Activated CD8-positive, alpha-beta memory T cell treated with anti-CD3 and anti-CD28 coated beads, Interleukin-2, amount 50 U/mL, for 24 hours (primary cell): Measurements from ENCODE around the gene GRPEL1.
A peak's percentile ranks its signal among the peaks of the same experiment; 100 is the strongest.

Experiments used
- DNase-seq: peaks from one replicate; pipeline ENCODE4 v3.0.0-alpha.2; 2020; ENCODE audit errors: extremely low read depth

The GRPEL1 gene

DNA sequence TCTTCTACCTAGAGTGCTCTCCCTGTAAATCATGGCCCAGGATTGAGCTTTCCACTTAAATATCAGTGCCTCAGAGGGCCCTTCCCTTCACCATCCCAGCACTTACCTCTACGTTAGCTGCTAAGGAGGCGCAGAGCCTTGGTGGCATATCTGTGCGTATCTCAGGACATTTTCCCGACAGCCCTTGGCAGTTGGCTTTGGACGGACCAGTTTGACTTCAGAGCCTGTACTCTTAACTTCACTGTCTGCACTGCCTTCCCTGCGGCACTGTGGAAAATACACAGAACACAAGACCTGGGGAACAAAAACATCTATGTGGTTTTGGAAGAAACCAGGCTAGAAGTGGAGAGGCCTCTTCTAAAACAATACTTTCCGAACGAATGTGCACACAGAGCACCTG lies 22.3 kb downstream of the GRPEL1 start:
- no peak for DNase-seq

DNA sequence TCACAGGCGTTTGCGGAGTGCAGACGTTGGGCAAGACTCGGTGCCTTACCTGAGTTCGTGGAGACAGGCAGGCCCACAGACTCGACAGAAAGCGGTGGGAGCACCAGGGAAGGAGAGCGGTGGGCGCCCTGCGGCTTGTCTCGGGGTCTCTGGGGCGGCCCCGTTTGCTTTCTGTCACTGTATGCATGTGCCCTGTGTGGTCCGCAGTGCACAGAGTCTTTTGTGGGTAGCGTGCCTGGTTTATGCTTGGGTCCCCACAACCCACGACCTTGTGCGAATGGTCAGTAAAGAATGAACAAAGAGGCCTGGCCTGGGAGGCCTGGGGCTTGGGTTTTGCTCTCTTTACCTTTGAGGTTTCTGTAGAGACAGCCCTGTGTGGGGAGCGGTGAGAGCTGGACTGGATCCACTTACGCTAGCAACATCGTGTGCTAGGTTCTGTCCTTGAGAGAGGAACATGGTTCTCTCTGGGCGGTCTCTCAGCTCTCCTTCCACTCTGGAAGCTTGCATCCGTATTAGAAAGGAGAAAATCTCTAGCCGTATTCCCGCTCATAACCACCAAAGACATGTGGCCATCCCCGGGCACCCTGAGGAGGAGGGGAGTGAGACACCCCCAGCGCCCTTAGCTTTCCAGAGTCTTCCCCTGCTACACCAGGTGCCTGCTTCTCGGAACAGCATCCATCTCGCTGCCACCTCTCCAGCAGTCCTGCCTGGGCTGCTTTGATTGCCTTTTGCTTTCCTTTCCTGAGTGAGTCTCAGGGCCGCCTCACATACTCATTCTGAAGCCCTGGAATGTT lies 23.5 kb downstream of the GRPEL1 start:
- no peak for DNase-seq

DNA sequence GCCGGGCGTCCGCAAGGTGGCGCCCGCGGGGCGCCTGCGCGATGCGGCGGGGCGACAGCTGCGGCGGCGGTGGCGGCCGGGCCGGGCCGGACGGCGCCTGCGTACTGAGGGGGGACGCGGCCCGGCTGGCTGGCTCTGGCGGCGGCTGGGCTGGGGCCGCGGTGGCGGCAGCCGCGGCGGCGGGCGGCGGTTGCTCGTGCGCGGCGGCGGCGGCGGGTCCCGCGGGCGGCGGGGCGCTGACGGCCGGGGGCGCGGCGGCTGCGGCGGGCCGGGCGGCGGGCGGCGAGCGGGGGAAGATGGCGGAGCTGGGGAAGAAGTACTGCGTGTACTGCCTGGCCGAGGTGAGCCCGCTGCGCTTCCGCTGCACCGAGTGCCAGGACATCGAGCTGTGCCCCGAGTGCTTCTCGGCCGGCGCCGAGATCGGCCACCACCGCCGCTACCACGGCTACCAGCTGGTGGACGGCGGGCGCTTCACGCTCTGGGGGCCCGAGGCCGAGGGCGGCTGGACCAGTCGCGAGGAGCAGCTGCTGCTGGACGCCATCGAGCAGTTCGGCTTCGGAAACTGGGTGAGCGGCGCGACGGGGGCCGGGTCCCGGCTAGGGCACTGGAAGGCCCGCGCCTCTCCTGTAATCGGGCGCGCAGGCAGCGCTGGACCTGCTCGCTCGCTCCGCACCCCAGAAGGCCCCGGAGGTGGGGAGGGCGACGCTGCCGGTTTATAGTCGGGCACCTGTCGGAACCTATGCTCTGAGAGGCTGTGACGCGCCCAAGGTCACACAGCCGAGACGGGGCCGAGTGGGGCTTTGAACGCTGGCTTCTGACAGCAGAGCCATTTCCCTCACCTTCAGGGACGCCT lies 24.4 kb downstream of the GRPEL1 start, which contains the start of gene TADA2B:
TADA2B (plus strand) TSS at position 89 of the 853 bp plus-strand sequence; CDS start at position 297, 208 bp downstream.
- no peak for DNase-seq

DNA sequence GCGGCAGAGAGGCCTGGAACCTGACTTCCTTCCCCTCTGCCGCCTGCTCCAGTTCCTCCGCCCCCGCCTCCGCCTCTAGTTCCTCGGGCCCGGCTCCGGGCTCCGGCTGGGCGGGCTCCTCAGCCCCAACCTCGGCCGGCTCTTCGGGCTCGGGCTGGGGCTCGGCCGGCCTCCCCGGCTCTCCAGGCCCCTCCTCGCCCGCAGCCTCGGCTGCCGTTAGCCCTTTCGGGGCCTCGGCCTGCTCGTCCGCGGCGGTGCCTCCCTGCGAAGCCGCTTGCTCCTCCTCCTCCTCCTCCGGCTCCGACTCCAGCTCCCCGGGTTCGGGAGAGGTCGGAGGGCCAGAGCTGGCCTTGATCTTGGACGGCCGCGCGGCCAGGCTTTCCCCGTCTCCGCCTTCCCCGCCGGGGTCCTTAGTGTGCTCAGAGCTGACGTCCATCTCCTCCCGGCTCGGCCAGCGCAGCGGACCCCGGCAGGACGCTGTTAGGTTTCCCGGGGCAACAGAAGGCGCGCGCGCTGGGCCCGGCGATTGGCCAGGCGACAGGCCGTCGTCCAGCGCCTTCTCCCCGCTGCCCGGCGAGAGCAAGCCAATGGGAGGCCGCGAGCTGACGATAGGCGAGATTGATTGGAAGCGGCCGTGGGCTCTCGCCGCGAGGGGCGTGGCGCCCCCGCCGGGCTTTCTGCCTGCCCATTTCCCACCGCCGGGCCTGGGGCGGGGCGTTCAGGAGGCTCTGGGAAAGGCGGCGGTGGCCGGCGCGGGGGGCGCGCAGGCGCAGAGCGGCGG lies 25.2 kb downstream of the GRPEL1 start:
- DNase-seq: peak; percentile 68

DNA sequence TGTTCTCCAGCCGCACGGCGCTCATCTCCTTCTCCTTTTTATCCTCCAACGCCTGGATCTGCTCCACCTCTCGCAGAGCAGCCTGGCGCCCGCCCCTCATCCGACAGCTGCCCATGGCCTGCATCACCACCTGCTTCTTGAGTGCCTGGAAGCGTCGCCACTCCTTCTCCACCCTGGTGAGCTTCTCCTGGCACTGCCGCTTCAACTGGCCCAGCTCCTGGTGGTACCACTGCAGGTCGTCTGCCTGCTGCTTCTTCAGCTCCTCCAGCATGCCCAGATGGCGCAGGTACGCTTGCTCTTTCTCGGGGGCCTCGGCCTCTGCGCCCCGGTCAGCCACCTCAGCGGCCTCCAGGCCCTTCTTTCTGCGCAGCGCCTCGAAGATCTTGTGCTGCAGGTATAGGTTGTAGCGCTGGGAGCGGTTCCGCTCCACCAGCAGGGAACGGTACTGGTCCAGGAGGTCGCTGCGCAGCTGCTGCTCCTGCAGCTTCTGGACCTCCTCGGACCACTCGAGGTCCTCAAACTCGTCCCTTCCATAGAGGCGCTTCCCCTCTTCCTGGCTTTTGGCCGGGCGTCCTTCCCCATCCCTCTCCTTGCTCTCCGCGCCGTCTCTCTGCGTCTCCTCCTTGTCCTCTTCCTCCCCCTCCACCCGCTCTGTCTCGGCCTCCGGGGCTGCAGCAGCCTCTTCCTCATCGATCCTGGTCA lies 25.9 kb downstream of the GRPEL1 start:
- DNase-seq: no peak

DNA sequence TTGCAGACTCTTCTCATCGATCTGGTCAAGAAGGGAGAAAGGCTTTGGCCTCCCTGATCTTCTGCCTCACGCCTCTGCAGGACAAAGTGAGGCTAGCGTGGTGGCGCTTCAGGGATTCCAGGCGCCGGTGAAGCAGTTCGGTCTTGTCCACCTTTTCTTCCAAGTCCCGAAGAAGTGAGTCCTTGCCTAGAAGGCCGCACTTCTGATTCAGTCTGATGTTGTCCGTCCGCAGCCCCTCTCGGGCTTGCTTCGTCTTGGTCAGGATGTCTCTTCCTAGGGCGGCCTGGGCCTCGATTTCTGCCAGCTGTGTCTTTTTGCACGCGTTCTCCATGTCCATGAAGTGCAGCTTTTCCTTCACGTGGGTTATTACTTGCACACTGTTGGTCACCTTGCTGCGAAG lies 26.6 kb downstream of the GRPEL1 start:
- DNase-seq: no peak

DNA sequence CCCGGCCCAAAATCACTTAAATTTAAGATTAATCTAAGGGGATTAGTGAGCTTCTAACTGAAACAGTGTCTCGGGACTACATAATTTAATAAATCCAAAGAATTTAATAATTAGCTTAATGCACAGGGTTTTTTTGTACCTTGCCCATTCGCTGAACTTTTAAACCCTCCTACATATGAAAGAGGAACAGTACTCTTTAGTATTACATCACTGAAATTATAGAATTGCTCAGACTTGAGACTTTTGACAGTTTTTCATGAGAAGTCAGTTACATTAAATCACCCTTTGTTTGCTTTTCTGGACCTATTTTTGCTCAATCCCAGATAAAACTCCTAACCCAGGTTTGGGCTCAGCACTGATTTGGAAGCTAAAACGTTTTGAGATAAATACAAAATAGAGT lies 27.1 kb downstream of the GRPEL1 start:
- DNase-seq: no peak

DNA sequence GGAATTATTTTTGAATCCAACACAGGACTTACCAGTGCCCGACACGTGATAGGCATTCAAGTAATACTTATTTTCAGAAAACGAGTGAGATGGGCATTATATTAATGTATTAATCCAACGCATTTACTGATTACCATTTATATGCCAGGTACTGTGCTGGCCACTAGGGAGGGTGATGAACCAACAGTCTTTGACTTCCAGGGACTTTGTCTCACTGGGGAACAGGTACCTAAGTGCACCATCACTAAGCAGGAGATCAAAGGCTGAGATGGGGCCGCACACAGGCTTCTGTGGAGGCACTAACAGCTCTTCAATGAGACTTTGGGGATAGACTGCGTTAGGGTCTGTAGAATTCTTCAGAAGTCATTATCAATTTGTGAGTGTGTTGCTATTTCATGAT lies 30.4 kb downstream of the GRPEL1 start:
- no peak for DNase-seq

DNA sequence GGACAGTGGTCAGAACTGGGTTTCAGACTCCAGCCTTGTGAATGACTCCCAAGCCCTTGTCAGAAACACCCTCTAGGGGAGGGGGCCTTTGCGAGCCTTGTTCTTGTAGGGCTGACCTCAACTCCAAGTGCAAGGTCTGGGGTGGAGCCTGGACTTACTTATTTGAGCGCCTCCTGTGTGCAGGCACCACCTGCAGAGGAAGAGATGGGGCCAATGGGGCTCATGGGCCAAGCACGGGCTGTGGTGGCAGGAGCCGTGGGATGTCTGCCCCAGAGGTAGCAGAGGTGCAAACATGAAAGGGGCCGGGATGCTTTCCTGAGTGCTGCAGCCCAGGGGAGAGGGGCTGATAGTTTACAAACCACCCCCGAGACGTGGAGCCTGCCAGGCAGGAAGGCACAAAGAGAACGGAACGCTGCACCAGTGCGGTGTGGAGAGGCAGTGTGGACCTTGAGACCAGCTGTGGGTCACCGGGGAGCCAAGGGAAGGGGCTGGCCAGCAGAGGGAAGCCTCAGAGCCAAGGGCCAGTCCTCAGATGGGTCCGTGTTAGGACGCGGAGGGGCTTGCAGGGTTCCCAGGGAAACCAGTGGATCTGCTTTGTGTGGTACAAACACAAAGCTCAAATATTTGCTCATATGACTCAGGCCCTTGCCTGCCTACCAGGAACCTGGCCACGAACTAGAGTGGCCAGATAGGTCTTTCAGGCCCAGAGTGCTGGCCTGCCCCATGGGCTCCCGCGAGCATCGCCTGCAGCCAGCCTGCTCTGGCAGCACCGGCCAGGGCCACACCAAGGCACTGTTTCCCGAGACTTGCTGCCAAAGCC lies 33.4 kb downstream of the GRPEL1 start:
- no peak for DNase-seq

DNA sequence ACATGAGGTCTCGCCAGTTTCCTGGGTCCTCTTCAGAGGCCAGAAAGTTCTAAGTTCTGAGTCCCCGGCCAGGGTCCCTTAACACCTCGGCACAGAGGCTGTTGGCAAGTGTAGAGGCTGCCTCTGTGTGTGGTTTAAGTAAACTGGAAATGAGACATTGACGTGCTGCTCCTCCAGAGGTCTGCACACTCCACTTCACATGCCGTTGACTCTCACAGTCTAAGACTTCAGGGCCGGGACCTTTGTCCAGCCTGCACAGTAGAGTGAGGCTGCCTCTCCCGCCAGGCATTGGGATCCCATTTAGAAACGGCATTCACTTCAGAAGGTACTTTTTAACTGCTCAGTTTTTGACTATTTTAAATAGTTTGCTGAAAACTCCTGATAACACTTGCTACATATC lies 35.3 kb downstream of the GRPEL1 start:
- DNase-seq: no peak

DNA sequence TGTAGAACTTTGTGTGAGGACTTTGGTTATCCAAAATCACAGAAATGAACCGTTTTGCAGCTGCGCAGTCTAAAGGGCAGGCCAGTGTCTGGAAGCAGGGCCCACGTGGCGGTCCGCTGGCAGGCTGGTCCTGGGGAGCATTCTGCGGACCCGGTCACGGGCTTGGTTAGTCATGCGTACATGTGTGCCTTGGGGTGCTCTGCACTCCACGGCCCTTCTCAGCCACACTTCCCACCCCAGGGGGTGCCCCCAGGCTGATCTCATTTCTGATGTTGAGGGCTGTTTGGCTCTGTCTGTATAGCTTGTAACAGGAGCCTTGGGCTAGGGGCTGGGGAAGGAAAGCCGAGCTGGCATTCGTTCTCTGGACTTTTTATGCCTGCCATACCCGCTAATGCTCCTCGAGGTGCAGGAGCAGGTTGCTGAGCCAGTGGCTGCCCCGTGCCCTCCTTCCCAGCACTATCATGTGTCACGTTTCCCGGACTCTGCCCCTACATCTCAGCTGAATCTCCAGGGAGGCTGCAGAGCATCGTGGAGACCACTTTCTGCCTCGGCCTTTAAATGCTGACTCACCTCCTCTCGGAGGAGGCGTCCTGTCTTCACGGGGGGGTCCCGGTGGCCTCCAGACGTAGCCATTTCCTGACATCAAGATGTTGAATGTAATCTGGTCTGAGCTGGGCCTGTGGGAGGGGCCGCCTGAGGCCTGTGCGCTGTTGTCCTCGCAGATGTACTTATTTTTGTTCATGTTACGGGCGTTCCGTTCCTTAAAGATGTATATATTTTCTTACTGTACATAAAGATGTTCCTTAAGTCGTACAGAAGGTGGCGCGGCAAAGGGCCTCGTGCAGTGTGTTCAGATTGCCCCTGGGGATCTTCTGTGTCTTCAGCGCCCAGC lies 36.1 kb downstream of the GRPEL1 start:
- no peak for DNase-seq

DNA sequence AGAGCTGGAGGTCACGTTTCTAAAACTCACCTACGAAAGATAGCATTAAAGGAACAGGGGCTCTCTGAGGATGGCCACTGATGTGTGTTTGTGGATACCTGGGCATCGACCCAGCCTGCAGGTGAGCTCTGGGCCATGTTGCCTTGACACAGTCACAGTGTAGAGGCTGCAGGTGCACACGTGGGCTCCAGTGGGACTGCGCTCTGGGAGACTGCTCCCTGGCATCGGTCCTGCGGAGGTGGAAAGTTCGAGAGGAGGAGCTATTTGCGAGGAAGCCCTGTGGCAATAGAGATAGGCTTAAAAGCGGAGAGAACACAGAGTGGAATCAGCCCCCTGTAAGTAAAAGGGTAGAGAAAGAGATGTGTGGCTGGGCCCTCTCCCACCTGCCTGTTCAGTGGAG lies 37.0 kb downstream of the GRPEL1 start:
- no peak for DNase-seq

DNA sequence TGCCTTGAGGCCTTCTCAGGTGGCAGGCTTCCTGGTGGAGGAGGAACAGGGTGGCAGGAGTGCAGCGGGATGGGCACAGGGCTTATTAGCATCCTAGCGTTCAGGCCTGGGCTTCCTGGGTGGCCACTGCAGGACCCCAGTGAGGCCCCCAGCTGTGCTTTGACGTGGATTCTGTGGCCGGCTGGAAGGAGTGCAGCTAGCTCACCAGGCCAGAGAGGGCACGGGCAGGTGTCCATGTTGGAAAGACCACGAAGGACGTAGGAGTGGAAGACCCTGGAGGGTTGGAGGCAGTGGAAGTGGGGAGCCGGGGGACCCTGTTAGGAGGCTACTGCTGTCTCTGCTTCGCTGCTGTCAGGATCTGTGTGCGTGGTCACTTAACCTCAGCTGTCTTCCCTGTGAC lies 37.9 kb downstream of the GRPEL1 start:
- no peak for DNase-seq

DNA sequence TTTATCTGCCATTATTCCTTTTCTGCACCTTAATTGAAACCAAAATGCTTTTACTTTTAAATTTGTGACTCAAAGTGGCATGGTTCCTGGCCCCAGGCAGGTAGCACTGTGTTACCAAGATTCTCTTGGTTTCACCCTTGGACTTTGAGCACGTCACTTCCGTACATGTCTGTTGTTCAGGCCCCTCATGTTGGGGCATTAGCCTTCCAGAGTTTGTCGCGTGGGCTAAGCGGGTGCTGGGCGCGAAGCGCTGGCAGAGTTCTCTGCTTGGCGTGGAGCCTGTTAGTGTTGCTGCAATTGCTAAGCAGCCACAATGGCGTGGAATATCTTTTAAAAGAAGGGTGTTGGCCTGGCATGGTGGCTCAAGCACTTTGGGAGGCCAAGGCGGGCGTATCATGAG lies 38.7 kb downstream of the GRPEL1 start:
- no peak for DNase-seq

DNA sequence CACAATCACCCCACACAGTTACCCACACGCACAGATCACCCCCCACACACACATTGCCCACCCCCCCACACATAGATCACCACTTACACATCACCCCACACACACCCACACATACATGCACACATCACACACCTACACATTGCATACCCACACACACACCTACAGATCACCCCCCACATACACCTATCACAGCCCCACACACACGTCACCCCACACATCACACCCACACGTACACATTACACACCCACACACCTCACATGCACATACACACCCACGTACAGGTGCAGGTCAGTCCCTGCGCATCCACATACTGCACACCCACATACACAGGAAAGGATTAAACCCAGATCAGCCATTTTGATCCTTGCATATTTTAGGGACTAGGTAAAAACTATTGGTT lies 40.0 kb downstream of the GRPEL1 start:
- no peak for DNase-seq

DNA sequence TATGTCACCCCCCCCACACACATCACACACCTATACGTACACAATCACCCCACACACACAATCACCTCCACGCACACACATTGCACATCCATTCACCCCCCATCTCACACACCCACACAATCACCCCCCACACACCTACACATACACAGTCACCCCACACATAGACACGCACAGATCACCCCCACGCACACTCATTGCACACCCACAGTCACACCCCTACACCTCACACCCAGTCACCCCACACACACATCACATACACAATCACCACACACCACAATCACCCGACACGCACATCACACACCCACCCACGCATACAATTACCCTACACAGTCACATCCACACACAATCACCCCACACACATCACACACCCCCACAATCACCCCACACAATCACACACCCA lies 40.6 kb downstream of the GRPEL1 start:
- no peak for DNase-seq

DNA sequence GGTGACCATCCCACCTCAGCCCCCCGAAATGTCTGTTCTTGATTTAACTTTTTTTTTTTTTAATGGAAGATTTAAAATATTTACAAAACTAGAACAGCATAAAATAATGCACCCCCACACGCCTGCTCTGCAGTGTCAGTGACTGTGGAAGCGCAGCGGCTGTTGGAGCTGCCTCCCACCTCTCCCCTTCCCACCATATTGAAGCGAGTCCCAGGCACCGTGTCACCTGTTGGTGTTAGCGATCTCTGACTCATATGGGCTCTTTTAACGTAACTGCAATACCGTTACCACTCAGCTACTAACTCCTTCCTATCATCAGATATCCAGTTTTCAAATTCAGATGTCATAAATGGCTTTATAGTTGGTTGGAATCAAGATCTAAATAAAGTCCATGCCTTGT lies 41.8 kb downstream of the GRPEL1 start:
- DNase-seq: no peak

DNA sequence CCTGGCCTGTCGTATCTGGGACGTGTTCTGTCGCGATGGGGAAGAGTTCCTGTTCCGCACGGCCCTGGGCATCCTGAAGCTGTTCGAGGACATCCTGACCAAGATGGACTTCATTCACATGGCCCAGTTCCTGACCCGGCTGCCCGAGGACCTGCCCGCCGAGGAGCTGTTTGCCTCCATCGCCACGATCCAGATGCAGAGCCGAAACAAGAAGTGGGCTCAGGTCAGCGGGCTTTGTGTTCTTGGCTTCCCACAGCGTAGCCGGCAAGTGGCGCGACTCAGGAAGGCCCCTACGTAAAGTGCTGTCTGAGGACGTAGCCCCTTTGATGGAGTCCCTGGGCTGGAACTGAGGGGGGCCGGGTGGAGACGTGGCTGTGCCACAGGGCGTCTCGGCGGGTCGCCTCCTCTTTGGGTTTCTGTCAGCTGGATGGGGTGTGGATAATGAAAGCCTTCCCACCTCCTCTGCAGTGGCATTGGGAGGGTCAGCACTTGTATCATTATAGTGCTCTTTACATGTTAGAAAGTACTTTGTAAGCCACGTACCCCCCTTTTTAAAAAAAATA lies 42.7 kb downstream of the GRPEL1 start:
- no peak for DNase-seq

DNA sequence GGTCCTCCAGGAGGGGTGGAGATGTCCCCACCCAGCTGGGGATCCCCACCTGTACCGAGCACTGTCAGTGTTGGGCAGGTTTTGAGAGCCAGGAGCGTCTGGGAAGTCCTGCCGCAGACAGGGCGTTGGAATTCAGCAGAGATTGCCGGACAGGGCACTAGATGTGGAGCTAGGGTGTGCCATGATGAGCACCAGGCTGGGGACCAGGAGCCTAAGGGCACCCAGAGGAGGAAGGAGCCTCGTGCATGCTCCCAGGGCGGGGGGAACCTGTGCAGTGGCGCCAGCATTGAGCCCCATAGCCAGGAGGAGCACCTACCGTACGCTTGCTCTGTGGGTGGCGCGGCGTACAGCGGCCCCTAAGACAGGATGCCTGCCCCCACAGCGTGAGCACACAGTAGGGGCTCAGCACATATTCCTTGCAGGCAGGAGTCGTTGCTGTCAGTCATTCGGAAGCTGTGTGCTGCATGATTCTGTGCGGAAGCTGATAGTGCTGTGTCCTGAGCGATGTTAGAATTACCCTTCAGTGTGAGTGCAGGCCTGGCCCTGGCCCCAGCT lies 43.5 kb downstream of the GRPEL1 start:
- DNase-seq: no peak
